ENCODE measurements around the gene UNG. TPM values are rescaled to one million over a fixed set of nuclear protein-coding genes. Genes with fewer than 3 reads are reported as not detected.
"Not testable (repeated sequence)": the region's sequence is repeated elsewhere in the genome, so short reads cannot be mapped to it uniquely, and the experiment has no call there.

The UNG gene
- total RNA-seq, 3 donors from 2014 or later = 23.2 to 28.7 (median 23.9) TPM

DNA sequence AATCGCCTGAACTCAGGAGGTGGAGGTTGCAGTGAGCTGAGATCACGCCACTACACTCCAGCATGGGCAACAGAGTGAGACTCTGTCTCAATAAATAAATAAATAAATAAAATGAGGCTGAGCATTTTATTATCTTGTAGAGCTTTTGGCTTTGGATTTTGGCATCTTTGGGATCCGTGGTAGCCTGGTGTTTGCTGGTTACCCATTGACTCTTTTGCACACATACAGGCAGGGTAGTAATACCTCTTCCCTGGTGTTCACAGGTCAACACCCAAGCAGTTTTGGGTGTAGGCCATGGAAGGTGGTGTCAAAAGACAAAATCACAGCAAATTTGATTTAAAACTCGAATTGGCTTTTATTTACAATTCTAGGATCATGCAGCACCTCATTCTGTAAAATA lies 46.8 kb downstream of the UNG start:
- DNase-seq (ENCODE audit: low spot score in 2 of 2) = no peak
- H3K4me1 ChIP-seq = no peaks in the 10 kb centered on the region
- no peaks in the 10 kb centered on the region for H3K9me3 ChIP-seq
- no peak overlapping the region for H3K27ac ChIP-seq
- intact Hi-C loops (cut with DNase I; ENCODE audit: low total_unique reads) = no loop called here
- no peak overlapping the region for H3K4me3 ChIP-seq
- no peak for TF ChIP-seq POLR2AphosphoS5 (IDR thresholded peaks at IDR 0.05)
- no peak for TF ChIP-seq POLR2A (IDR thresholded peaks at IDR 0.05)
- TF ChIP-seq, protein P1, sequence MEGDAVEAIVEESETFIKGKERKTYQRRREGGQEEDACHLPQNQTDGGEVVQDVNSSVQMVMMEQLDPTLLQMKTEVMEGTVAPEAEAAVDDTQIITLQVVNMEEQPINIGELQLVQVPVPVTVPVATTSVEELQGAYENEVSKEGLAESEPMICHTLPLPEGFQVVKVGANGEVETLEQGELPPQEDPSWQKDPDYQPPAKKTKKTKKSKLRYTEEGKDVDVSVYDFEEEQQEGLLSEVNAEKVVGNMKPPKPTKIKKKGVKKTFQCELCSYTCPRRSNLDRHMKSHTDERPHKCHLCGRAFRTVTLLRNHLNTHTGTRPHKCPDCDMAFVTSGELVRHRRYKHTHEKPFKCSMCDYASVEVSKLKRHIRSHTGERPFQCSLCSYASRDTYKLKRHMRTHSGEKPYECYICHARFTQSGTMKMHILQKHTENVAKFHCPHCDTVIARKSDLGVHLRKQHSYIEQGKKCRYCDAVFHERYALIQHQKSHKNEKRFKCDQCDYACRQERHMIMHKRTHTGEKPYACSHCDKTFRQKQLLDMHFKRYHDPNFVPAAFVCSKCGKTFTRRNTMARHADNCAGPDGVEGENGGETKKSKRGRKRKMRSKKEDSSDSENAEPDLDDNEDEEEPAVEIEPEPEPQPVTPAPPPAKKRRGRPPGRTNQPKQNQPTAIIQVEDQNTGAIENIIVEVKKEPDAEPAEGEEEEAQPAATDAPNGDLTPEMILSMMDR (IDR thresholded peaks at IDR 0.05) = no peak
- H3K27me3 ChIP-seq = no peaks in the 10 kb centered on the region
- no peaks in the 10 kb centered on the region for H3K36me3 ChIP-seq

DNA sequence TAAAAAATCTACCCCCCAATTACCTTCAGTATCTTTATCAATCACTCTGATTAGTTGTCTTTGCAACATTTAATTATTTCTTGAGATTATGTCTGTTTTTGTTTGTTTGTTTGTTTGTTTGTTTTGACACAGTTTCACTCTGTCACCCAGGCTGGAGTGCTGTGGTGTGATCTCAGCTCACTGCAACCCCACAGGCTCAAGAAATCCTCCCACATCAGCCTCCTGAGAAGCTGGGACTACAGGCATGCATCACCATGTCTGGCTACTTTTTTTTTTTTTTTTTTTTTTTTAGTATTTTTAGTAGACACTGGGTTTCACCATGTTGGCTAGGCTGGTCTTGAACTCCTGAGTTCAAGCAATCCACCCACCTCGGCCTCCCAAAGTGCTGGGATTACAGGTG lies 49.7 kb downstream of the UNG start:
- H3K4me3 ChIP-seq; H3K36me3 ChIP-seq; intact Hi-C loops (cut with DNase I; ENCODE audit: low total_unique reads); H3K4me1 ChIP-seq; H3K9me3 ChIP-seq; DNase-seq (ENCODE audit: low spot score in 2 of 2); H3K27me3 ChIP-seq: not testable (repeated sequence)
- H3K27ac ChIP-seq = peak overlapping the region in 1 of 2 donors; percentile 69

DNA sequence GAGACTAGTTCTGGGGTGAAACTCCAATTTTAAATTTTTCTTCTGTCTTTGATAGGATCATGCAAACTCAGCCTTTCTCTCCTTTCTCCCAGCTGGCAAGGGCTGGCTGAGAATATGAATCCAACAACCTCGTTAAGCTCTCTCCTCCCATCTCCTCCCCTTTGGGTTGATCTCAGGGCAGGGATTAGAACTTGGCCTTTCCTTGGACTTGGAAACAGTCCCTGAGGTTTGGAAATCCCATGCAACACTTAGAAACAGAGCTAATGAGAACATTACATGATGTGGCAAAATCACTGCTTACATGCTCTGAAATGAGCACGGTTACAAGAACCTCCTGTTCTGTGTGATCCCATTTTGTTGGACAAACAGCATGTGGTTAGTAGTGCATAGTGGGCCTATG lies 50.6 kb downstream of the UNG start:
- Histone ChIP-seq H3K27me3 (no peaks in the 10 kb centered on the region), H3K27ac (peak overlapping the region; percentile 65 to 83), H3K9me3 (no peaks in the 10 kb centered on the region), H3K4me1 (no peaks in the 10 kb centered on the region), H3K4me3 (no peak overlapping the region), H3K36me3 (no peaks in the 10 kb centered on the region)
- TF ChIP-seq POLR2A (IDR thresholded peaks at IDR 0.05) (no peak), POLR2AphosphoS5 (IDR thresholded peaks at IDR 0.05) (peak; percentile 27 to 81 (median 56))
- TF ChIP-seq, protein P1 (IDR thresholded peaks at IDR 0.05) = no peak
- peak in 1 of 2 donors; percentile 30 for DNase-seq (ENCODE audit: low spot score in 2 of 2)
- intact Hi-C loops (cut with DNase I; ENCODE audit: low total_unique reads) = no loop called here

DNA sequence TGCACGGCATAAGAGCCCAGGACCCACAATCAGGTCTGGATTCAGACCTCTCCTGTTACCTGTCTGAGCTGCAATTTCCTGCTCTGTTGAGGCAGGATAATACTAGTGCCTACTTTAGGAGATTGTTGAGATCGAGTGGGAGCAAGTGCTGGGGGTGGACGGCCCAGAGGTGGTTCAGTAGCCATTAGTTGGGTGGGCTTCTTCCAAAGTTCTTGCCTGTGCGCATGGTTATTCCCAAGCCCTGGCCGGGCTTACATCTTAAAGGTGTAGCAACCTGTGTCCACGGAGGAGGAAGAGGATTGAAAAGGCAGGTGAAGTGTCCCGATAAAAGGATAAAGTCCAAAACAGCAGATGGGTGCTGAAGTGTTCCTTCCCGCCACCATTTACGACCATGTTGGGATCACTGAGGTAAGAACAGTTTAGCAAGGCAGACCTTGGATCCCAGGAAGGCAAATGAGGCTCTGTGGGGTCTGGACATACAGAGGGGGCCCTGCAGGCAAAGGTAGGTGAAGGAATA lies 52.8 kb downstream of the UNG start:
- peak overlapping the region in 1 of 2 donors; percentile 83 for H3K27ac ChIP-seq
- no peak overlapping the region for H3K4me3 ChIP-seq
- DNase-seq (ENCODE audit: low spot score in 2 of 2) = no peak
- no peaks in the 10 kb centered on the region for H3K9me3 ChIP-seq
- TF ChIP-seq POLR2AphosphoS5 (IDR thresholded peaks at IDR 0.05) (no peak), POLR2A (IDR thresholded peaks at IDR 0.05) (no peak)
- TF ChIP-seq, protein P1 (IDR thresholded peaks at IDR 0.05) = no peak
- peaks cover 0 to 6% of the 10 kb centered on the region in 2 donors for H3K4me1 ChIP-seq
- no peaks in the 10 kb centered on the region for H3K36me3 ChIP-seq
- no peaks in the 10 kb centered on the region for H3K27me3 ChIP-seq
- intact Hi-C loops (cut with DNase I; ENCODE audit: low total_unique reads) = no loop called here

DNA sequence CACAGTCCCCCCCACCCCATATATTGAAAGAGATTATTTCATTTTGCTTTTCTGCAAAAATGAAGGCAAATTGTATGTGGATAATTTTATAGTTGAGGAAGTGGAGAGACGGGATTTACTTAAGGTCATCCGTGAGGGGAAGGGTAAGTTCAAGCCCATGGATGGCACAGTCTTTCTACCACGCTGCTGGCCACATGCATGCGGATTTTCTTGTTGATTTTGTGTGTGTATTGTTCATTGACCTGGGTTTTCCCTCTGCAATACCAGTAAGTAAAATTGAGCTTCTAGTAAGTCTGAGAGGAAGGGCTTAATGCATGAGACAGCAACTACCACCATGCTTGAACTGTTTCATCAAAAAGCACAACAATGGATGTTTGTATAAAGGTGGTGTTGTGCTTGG lies 54.1 kb downstream of the UNG start:
- DNase-seq (ENCODE audit: low spot score in 2 of 2) = no peak
- no peak for TF ChIP-seq POLR2A (IDR thresholded peaks at IDR 0.05)
- no peak for TF ChIP-seq POLR2AphosphoS5 (IDR thresholded peaks at IDR 0.05)
- TF ChIP-seq, protein P1 (IDR thresholded peaks at IDR 0.05) = no peak
- peaks cover 0 to 6% of the 10 kb centered on the region in 2 donors for H3K4me1 ChIP-seq
- H3K27ac ChIP-seq = no peak overlapping the region
- intact Hi-C loops (cut with DNase I; ENCODE audit: low total_unique reads) = no loop called here
- H3K36me3 ChIP-seq = no peaks in the 10 kb centered on the region
- no peaks in the 10 kb centered on the region for H3K9me3 ChIP-seq
- H3K4me3 ChIP-seq = no peak overlapping the region
- no peaks in the 10 kb centered on the region for H3K27me3 ChIP-seq

Data from breast epithelium (tissue), 4 donors.